IMR-90 (cell line): Measurements from ENCODE around the gene BLVRA. TPM values are rescaled to one million over a fixed set of nuclear protein-coding genes. Genes with fewer than 3 reads are reported as not detected.

Source experiments
- ATAC-seq: fragments of 200-7000 bp; cut with Tn5 transposase; 2 replicates; pipeline ENCODE4 v1.9.1; 2020; ENCODE audit warnings: low read depth, mild to moderate bottlenecking, moderate library complexity
- Bru-seq: library from RNA; stranded (reverse); fragments of 400-500 nt; gene quantifications from one replicate; lab custom pipeline; 2021; lab: Mats Ljungman, UMichigan
- BruChase-seq, 2 experiments: library from RNA; stranded (reverse); fragments of 400-500 nt; gene quantifications; one replicate each; lab custom pipeline; 2021; lab: Mats Ljungman, UMichigan
- BruUV-seq: library from RNA; stranded (reverse); fragments of 400-500 nt; replicated peaks from 2 replicates; lab custom pipeline; 2021; lab: Mats Ljungman, UMichigan
- CTCF ChIA-PET: fragments of 300-600 bp; formaldehyde crosslinking; extraction: SDS; loops from one replicate; lab custom pipeline; 2021; ENCODE audit warnings: antibody characterized with exemption; lab: Yijun Ruan, JAX
- POLR2A ChIA-PET: fragments of 300-600 bp; sonication (Branson Sonifier 250); formaldehyde crosslinking; loops from one replicate; lab custom pipeline; 2022; ENCODE audit warnings: antibody characterized with exemption; ENCODE audit not compliant: unreplicated experiment; lab: Charles Lee
- DNase-seq: peaks from one replicate; pipeline ENCODE4 v3.0.0; 2013
- H2AFZ ChIP-seq: replicated peaks from 2 replicates; pipeline ENCODE3; 2013; ENCODE audit warnings: low read length, mild to moderate bottlenecking; ENCODE audit not compliant: poor library complexity
- H2AK5ac ChIP-seq: 2 replicates; pipeline ENCODE4 v1.6.1; 2013; ENCODE audit warnings: low read depth, low read length, inconsistent platforms
- H2AK9ac ChIP-seq: replicated peaks from 2 replicates; pipeline ENCODE3; 2013; ENCODE audit warnings: mild to moderate bottlenecking, low read depth, low read length, moderate library complexity; ENCODE audit not compliant: poor library complexity
- H2BK120ac ChIP-seq: 2 replicates; pipeline ENCODE4 v1.6.1; 2013; ENCODE audit warnings: low read depth, low read length, inconsistent platforms
- H2BK15ac ChIP-seq: 3 replicates; pipeline ENCODE4 v1.6.1; 2013; ENCODE audit warnings: low read depth, low read length, inconsistent platforms
- H2BK20ac ChIP-seq: 2 replicates; pipeline ENCODE4 v1.6.1; 2013; ENCODE audit warnings: low read depth, mild to moderate bottlenecking, inconsistent platforms, low read length, moderate library complexity
- H2BK5ac ChIP-seq: 2 replicates; pipeline ENCODE4 v1.6.1; 2013; ENCODE audit warnings: mild to moderate bottlenecking, low read depth, low read length, inconsistent platforms; ENCODE audit not compliant: poor library complexity, severe bottlenecking
- H3K14ac ChIP-seq: replicated peaks from 2 replicates; pipeline ENCODE4 v1.6.1; 2013; ENCODE audit warnings: low read depth, low read length, inconsistent platforms
- H3K18ac ChIP-seq: 2 replicates; pipeline ENCODE4 v1.6.1; 2013; ENCODE audit warnings: low read depth, low read length, control low read depth
- H3K23ac ChIP-seq: 2 replicates; pipeline ENCODE4 v1.6.1; 2013; ENCODE audit warnings: low read depth, low read length, inconsistent platforms
- H3K27ac ChIP-seq: 2 replicates; pipeline ENCODE4 v1.5.1; 2013; ENCODE audit warnings: mild to moderate bottlenecking, control low read depth, low read length; ENCODE audit not compliant: insufficient read depth
- H3K27me3 ChIP-seq: 2 replicates; pipeline ENCODE4 v1.6.1; 2013; ENCODE audit warnings: low read length; ENCODE audit not compliant: control insufficient read depth, insufficient read depth
- H3K36me3 ChIP-seq: 2 replicates; pipeline ENCODE4 v1.6.1; 2013; ENCODE audit warnings: low read length, mixed read lengths; ENCODE audit not compliant: control insufficient read depth, insufficient read depth
- H3K4ac ChIP-seq: 2 replicates; pipeline ENCODE4 v1.6.1; 2013; ENCODE audit warnings: low read depth, low read length, inconsistent platforms
- H3K4me1 ChIP-seq: 2 replicates; pipeline ENCODE4 v1.6.1; 2013; ENCODE audit warnings: low read length, mixed read lengths; ENCODE audit not compliant: control insufficient read depth, insufficient read depth
- H3K4me2 ChIP-seq: 2 replicates; pipeline ENCODE4 v1.6.1; 2013; ENCODE audit warnings: low read depth, mild to moderate bottlenecking, control low read depth, low read length, moderate library complexity
- H3K4me3 ChIP-seq: 2 replicates; pipeline ENCODE4 v1.5.1; 2013; ENCODE audit warnings: low read depth, mild to moderate bottlenecking, control low read depth, low read length, moderate library complexity; ENCODE audit not compliant: insufficient read depth
- H3K56ac ChIP-seq: 2 replicates; pipeline ENCODE4 v1.6.1; 2013; ENCODE audit warnings: low read length, inconsistent platforms; ENCODE audit not compliant: insufficient read depth; ENCODE audit errors: extremely low read depth
- H3K79me1 ChIP-seq, 2 experiments: 2 replicates each; pipeline ENCODE4 v1.6.1; 2013; ENCODE audit warnings: low read length in 2 of 2, inconsistent platforms in 1 of 2, low read depth in 1 of 2
- H3K9ac ChIP-seq: 2 replicates; pipeline ENCODE4 v1.6.1; 2013; ENCODE audit warnings: low read depth, low read length, control low read depth
- H3K9me1 ChIP-seq: 2 replicates; pipeline ENCODE4 v1.6.1; 2013; ENCODE audit warnings: low read length, inconsistent platforms; ENCODE audit not compliant: insufficient read depth
- H3K9me3 ChIP-seq: 2 replicates; pipeline ENCODE4 v1.6.1; 2013; ENCODE audit warnings: low read length; ENCODE audit not compliant: control insufficient read depth, insufficient read depth
- H4K20me1 ChIP-seq: 2 replicates; pipeline ENCODE4 v1.6.1; 2013; ENCODE audit warnings: low read length, inconsistent platforms; ENCODE audit not compliant: insufficient read depth
- H4K5ac ChIP-seq: 2 replicates; pipeline ENCODE4 v1.6.1; 2013; ENCODE audit warnings: mild to moderate bottlenecking, low read depth, low read length, control low read depth
- H4K8ac ChIP-seq, 2 experiments: 2 replicates each; pipeline ENCODE4 v1.6.1; 2013; ENCODE audit warnings: low read depth in 2 of 2, low read length in 2 of 2, control low read depth in 1 of 2, inconsistent platforms in 1 of 2
- H4K91ac ChIP-seq: 2 replicates; pipeline ENCODE4 v1.6.1; 2013; ENCODE audit warnings: low read depth, low read length, inconsistent platforms; ENCODE audit not compliant: insufficient read depth
- BHLHE40 ChIP-seq: fragments of 150-350 bp; IDR thresholded peaks from 2 replicates; pipeline ENCODE4 v1.6.1; 2016; ENCODE audit warnings: mild to moderate bottlenecking, low read depth, low read length
- CEBPB ChIP-seq: IDR thresholded peaks from 2 replicates; pipeline ENCODE4 v1.6.1; 2012; ENCODE audit warnings: low read depth, low read length, improper control_type of control experiment
- CHD1 ChIP-seq: IDR thresholded peaks from 2 replicates; pipeline ENCODE4 v1.6.1; 2012; ENCODE audit warnings: low read depth, low read length, improper control_type of control experiment
- CTCF ChIP-seq: conservative IDR thresholded peaks from 2 replicates; pipeline ENCODE4 v1.5.1; 2012; ENCODE audit warnings: mild to moderate bottlenecking, low read depth, low read length, improper control_type of control experiment
- ELK1 ChIP-seq: fragments of 150-350 bp; IDR thresholded peaks from 2 replicates; pipeline ENCODE4 v1.6.1; 2016; ENCODE audit warnings: low read depth, mild to moderate bottlenecking, low read length, moderate library complexity, borderline replicate concordance
- FOS ChIP-seq: fragments of 150-350 bp; IDR thresholded peaks from 2 replicates; pipeline ENCODE4 v1.6.1; 2016; ENCODE audit warnings: low read depth, low read length
- MAFK ChIP-seq: IDR thresholded peaks from 2 replicates; pipeline ENCODE4 v1.6.1; 2012; ENCODE audit warnings: low read depth, low read length, improper control_type of control experiment
- MAZ ChIP-seq: IDR thresholded peaks from 2 replicates; pipeline ENCODE4 v1.6.1; 2012; ENCODE audit warnings: low read depth, mild to moderate bottlenecking, low read length, improper control_type of control experiment, moderate library complexity, borderline replicate concordance
- MXI1 ChIP-seq: IDR thresholded peaks from 2 replicates; pipeline ENCODE4 v1.6.1; 2012; ENCODE audit warnings: low read depth, mild to moderate bottlenecking, low read length, moderate library complexity, borderline replicate concordance
- NFE2L2 ChIP-seq: fragments of 150-350 bp; IDR thresholded peaks from 2 replicates; pipeline ENCODE4 v1.6.1; 2016; ENCODE audit warnings: low read depth, mild to moderate bottlenecking, low read length
- RFX5 ChIP-seq: IDR thresholded peaks from 2 replicates; pipeline ENCODE4 v1.8.0; 2012; ENCODE audit warnings: low read depth, mild to moderate bottlenecking, low read length, moderate library complexity
- SMC3 ChIP-seq: fragments of 150-350 bp; IDR thresholded peaks from 2 replicates; pipeline ENCODE4 v1.6.1; 2016; ENCODE audit warnings: low read depth, mild to moderate bottlenecking, antibody characterized with exemption, low read length, moderate library complexity
- WGBS, 2 experiments: methylation state at CpG; one replicate each; pipeline versions ENCODE4 v1.1.5 to v1.1.7; 2013; ENCODE audit warnings: missing lambda C conversion rate in 2 of 2; ENCODE audit not compliant: insufficient read length in 1 of 2; ENCODE audit errors: extremely low coverage in 2 of 2; 5-methylcytosine and 5-hydroxymethylcytosine counted together
- dilution Hi-C: fragments of 300-500 bp; cut with HindIII; formaldehyde crosslinking; loops from one replicate; pipeline ENCODE4 v1.14.3; 2018; ENCODE audit warnings: low sequenced_read_pairs; ENCODE audit not compliant: unreplicated experiment
- in situ Hi-C: fragments of 300-500 bp; cut with MboI; formaldehyde crosslinking; loops from 3 replicates; pipeline ENCODE4 v1.14.3; 2019; ENCODE audit warnings: low sequenced_read_pairs, inconsistent platforms, mixed read lengths
- intact Hi-C: fragments of 100-400 bp; cut with micrococcal nuclease; formaldehyde crosslinking; loops from 2 replicates; pipeline ENCODE4 v1.10.0; 2022
- long read RNA-seq: library from polyadenylated mRNA; unstranded; transcript quantifications from one replicate; pipeline ENCODE4 v2.0.0, GENCODE V29; 2021; ENCODE audit not compliant: unreplicated experiment
- polyA plus RNA-seq, 3 experiments: library from polyadenylated mRNA; depleted of rRNA; stranded (reverse); fragments of >200 nt; gene quantifications; 2 replicates each; pipeline ENCODE4 v1.2.3, GENCODE V29; 2012; ENCODE audit warnings: low replicate concordance in 1 of 3
- total RNA-seq: library from RNA; depleted of rRNA; stranded (reverse); fragments of >200 nt; gene quantifications from 2 replicates; pipeline ENCODE4 v1.2.3, GENCODE V29; 2012; rRNA removed

Gene BLVRA
- total RNA-seq, result 32.3 and 35.8 TPM in 2 replicates
- 47.1 and 50.8 TPM in 2 replicates for polyA plus RNA-seq (2012; rRNA removed)
- polyA plus RNA-seq (2012; cell fraction: cytosol; rRNA removed), result 32.2 and 46.4 TPM in 2 replicates
- polyA plus RNA-seq (2012; cell fraction: nucleus; rRNA removed; ENCODE audit: low replicate concordance), result 8.3 and 20.3 TPM in 2 replicates
- Bru-seq, nascent RNA, result percentile 64 among the genes with signal in this experiment
- BruChase-seq, experiment 1, labeled RNA remaining after a 6-hour chase, result percentile 55 among the genes with signal in this experiment
- BruChase-seq, experiment 2, labeled RNA remaining after a 2-hour chase, result percentile 52 among the genes with signal in this experiment
- long read RNA-seq, transcript BLVRA-201 (8 exons, 1,071 nt), result major isoform, 44 of 58 reads
- long read RNA-seq, partial matches to known transcripts, result 8 of 58 reads
- long read RNA-seq, other reads (novel, unspliced or antisense), result 4 of 58 reads

- in situ Hi-C loops, result no loop called here
- TF ChIP-seq ELK1 (no peak), RFX5 (no peak), MAFK (no peak), BHLHE40 (no peak), FOS (no peak), NFE2L2 (no peak), CEBPB (no peak), SMC3 (no peak), CHD1 (no peak), MXI1 (no peak), CTCF (no peak), MAZ (no peak)
Observed at GRCh38 chr7:43758029-43758821, at the start of gene BLVRA. Gene BLVRA, plus strand, starts transcription at chr7:43758680. Its CDS starts 12,479 bp downstream, at chr7:43771159.

More at GRCh38 chr7:43758029-43758821, at the start of gene BLVRA:
- dilution Hi-C loops (no loop called here), intact Hi-C loops (no loop called here)
- Histone ChIP-seq H3K4me1 (peaks cover 15% of the 10 kb centered on the region), H3K9ac (peak within 1 kb of the TSS; percentile 90), H3K9me3 (no peaks in the 10 kb centered on the region), H2AFZ (peak within 1 kb of the TSS; percentile 98), H3K79me1 (peaks cover 2 to 20% of the 10 kb centered on the region in 2 experiments; a peak in 3 of 4 replicates), H3K56ac (peak within 1 kb of the TSS; percentile 43; the same call in 1 of the 2 replicates), H3K36me3 (no peaks in the 10 kb centered on the region), H3K27ac (peak within 1 kb of the TSS; percentile 84), H3K23ac (peak within 1 kb of the TSS; percentile 87), H2BK20ac (no peak within 1 kb of the TSS), H4K20me1 (no peaks in the 10 kb centered on the region; the same call in 1 of the 2 replicates), H3K9me1 (peaks cover 21% of the 10 kb centered on the region), H4K91ac (peak within 1 kb of the TSS; percentile 60), H2BK120ac (peak within 1 kb of the TSS; percentile 64; the same call in 1 of the 2 replicates), H2BK5ac (peak within 1 kb of the TSS; percentile 63), H4K5ac (peak within 1 kb of the TSS; percentile 96), H3K4me3 (peak within 1 kb of the TSS; percentile 95), H3K14ac (peak within 1 kb of the TSS; percentile 78; the same call in 1 of the 2 replicates), H3K18ac (peak within 1 kb of the TSS; percentile 87; the same call in 1 of the 2 replicates), H2BK15ac (peak within 1 kb of the TSS; percentile 95; the same call in 2 of the 3 replicates), H3K4me2 (peak within 1 kb of the TSS; percentile 98), H2AK5ac (peak within 1 kb of the TSS; percentile 70; the same call in 1 of the 2 replicates), H3K4ac (peak within 1 kb of the TSS; percentile 74), H4K8ac (peak within 1 kb of the TSS; percentile 79 to 90), H2AK9ac (peak within 1 kb of the TSS; percentile 88), H3K27me3 (no peaks in the 10 kb centered on the region)
- ChIA-PET POLR2A (interaction anchor here (0.6 kb wide), 1 partner anchor 43 kb away, joined by 3 read pairs; no protein-coding TSS in a partner anchor), CTCF (interaction anchor here (0.6 to 1.5 kb wide), 2 partner anchors 8 to 176 kb away, joined by 3 read pairs; no protein-coding TSS in a partner anchor)
- 0% methylated on average over 9 of the region's 67 CpGs; no CpG with 5 or more reads in 1 of the 2 experiments for WGBS, 2 experiments
- BruUV-seq, result no TSS peak
- ATAC-seq (peak; percentile 86), DNase-seq (peak; percentile 18)
